GM21717 (cell line): Measurements from ENCODE around the gene ZMYND8.

Experiments used
- ATAC-seq: cut with Tn5 transposase; IDR thresholded peaks from one replicate; pipeline ENCODE4 v1.9.1; 2021; ENCODE audit warnings: mild to moderate bottlenecking, moderate library complexity; ENCODE audit not compliant: unreplicated experiment

The ZMYND8 gene

GRCh38 chr20:47335251-47336128 lies 21.0 kb downstream of the ZMYND8 start:
- no peak for ATAC-seq

- ATAC-seq, result no peak
Measured at GRCh38 chr20:47334022-47334551, 22.4 kb downstream of the ZMYND8 start.

DNA sequence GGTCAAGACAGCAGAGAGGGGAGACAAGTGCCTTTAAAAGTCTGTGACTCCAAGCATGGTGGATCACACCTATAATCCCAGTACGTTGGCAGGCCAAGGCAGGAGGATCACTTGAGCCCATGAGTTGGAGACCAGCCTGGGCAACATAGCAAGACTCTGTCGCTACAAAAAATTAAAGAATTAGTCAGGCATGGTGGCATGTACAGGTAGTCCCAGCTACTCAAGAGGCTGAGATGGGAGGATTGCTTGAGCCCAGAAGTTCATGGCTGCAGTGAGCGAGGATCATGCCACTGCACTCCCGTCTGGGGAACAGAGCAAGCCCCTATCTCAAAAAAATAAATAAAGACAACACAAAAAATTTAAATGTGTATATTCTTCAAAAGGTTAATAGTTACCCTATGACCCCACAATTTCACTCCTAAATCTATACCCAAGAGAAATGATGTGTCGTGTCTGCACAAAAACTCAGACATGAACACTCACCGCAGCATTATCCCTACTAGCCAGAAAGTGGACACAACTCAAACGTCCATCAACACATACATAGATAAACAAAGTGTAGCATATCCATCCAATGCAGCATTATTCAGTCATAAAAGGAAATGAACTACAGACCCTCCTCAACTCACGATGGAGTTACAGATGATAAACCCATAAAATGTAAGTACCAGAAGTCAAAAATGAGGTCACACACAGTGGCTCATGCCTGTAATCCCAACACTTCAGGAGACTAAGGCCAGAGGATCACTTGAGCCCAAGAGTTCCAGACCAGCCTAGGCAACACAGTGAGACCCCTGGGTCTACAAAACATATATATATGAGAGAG lies 23.9 kb downstream of the ZMYND8 start:
- no peak for ATAC-seq

DNA sequence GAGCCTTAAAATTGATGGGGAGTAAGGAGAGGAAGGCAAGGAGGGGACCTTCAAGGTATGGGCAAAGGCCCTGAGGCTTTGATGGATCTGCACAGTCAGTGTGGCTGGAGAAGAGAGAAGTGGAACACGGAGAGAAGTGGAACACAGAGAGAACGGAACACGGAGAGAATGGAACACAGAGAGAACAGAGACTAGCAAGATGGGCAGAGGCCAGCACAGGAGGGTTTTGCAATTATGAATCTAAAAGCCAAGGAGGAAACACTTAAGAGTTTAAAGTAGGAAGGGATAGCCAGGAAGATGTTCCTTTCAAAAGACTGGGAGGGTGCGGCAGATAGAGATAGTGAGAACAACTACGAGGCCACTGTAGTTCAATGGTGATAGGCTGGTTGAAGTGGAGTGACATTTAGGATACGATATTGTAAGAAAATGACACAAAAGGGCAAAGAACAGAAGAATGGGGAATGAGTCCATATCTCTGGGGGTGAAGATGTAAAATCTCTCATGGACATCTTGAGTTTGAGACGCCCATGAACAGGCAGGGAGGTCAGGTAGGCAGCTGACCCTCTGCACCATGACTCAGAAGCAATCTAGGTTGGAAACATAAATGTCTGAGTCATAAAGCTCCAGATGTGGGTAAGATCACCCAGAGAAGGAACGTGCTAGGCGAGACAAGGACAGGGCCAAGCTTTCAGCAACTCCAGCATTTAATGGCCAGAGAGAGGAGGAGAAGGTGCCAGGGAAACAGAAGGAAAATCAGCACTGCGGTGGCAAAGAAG lies 25.4 kb downstream of the ZMYND8 start:
- ATAC-seq, result no peak

DNA sequence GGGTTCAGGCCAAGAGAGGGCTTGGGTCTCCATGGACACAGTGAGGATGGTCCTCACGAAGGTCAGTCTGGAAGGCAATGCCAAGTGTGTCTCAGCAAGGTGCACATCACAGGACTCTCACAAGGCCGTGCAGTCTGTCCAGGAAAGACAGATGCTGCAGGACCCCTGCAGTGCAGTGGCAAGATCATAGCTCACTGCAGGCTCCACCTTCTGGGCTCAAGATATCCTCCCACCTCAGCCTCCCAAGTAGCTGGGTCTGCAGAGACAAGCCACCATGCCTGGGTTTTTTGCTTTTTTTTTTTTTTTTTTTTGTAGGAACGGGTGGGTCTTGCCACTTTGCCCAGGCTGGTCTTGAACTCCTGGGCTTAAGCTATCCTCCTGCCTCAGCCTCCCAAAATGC lies 26.4 kb downstream of the ZMYND8 start:
- ATAC-seq, result no peak

- no peak for ATAC-seq
Measured at GRCh38 chr20:47328129-47328528, 28.4 kb downstream of the ZMYND8 start.

- no peak for ATAC-seq
Measured at GRCh38 chr20:47327711-47328110, 28.8 kb downstream of the ZMYND8 start.

- ATAC-seq, result no peak
Measured at GRCh38 chr20:47326658-47327268, 29.7 kb downstream of the ZMYND8 start.

DNA sequence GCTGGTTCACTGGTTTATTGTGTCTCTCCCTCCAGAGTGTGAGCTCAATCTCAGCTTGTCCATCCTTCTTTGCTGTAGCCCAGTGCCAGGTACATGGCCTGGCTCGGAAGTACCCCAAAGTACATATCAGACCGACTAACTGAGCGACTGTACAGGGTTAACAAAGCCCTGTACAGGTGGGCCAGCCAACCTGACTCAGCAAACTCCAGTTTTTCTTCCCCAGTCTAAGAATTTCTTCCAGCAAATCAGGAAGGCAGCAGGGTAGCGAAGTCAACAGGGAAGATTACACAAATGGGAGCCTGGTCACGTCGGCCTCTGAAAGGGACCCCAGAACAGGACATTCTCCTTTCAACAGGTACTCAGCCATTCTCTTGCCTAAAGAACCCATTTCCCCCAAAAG lies 31.3 kb downstream of the ZMYND8 start:
- no peak for ATAC-seq

DNA sequence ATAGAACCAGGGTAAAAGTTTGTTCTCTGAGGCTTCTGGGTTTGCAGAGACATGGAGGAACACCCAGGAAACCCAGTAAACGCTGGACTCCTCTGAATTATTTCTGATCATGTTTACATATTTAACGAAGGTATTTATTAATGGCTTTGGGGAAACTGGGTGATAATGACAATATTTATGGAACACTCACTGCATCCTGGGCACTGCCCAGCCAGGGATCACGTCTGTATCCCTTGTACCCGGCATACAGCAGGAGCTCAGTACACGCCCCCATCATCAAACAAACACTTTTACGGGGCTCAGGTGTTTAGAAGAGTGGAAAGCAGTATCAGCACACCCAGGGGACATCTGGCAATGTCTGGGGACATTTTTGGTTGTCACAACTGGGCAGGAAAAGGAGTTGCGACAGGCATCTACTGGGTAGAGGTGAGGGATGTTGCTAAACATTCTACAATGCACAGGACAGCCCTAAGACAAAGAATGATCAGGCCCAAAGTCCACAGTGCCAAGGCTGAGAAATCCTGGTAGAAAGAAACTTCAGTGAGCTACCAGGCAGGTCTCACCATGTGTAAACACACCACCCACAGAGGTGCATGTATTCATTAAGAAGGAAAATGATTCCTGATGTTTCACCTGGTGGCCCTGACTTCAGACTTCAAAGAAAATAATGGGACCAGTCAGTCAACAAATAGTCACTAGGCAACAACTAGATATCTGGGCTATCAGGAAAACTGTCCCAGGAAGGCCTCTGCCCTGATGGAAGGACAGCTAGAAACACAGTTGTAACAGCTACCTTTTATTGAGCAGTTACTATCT lies 35.3 kb downstream of the ZMYND8 start:
- ATAC-seq, result no peak

- no peak for ATAC-seq
Measured at GRCh38 chr20:47319517-47320252, 36.8 kb downstream of the ZMYND8 start.

- no peak for ATAC-seq
Measured at GRCh38 chr20:47318586-47319516, 37.6 kb downstream of the ZMYND8 start.

DNA sequence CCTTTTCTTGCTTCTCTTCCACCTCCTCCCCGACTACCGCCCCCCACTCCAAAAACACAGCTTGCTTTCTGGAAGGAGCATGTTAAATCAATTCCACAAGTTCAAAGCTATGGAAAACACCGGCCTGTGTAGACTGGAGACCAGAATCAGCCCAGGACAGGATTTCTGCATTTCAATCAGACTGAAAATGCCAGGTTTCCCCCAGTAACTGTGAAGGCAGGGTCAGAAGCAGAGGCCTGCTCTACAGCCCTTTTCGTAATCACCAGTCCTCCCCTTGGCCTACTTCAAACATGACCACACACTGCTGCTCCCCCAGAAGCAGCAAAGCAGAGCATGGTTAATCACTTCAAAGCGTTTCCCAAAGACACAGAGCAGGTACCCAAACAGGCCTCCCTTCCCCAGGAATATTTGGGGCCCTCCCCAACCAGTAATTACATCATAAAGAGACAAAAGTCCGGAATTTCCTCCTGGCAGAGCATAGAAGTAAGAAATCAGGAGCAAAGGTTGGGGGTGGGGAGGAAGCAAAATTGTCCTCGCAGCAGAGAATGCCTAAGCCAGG lies 38.4 kb downstream of the ZMYND8 start:
- no peak for ATAC-seq

DNA sequence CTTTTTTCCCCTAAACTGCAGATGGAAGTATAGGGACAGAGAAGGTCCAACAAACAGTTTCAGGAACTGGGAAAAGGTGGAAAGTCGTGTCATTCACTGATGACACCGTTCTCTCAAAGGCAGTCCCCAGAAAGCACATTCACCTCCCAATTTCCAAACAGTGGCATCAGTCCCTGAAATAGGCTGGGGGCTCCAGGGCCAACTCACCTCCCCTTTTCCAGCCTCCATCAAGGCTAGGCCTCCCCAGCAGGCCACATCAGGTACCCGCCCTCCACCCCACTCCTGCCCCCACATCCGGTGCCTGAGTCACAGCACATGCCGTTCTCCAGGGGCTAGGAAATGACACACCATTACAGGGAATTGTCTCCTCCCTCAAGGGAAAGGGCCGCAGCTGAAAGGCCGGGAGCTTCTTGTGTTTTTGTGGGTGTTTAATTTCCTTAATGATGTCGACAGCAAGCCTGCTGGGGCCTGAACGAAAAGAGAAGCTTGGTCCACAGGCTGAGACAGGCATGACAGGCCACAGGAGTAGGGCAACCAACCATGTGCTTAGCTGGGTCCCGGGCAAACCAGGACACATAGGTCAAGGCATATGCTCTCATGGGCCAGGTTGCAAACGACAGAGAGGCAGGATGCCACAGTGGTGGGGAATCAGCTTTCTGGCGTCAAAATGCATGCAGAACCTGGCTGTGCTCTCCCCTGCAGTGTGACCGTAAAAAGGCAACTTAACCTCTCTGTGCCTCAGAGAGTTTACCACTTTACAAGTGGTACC lies 39.2 kb downstream of the ZMYND8 start:
- no peak for ATAC-seq

DNA sequence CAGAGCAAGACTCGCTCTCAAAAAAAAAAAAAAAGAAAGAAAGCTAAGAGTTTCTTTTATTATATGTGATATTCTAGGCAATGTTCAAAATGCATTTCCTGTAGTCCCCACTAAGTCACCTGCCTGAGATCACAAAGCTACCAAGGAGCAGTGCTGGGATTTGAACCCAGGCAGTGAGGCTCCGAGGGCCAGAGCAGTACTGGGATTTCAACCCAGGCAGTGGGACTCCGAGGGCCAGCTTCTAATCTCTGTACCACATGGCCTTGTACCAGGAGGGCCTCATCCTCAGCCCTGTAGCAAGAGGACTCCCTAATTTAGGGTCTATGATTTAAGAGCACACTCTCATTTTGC lies 39.7 kb downstream of the ZMYND8 start:
- ATAC-seq, result no peak

- no peak for ATAC-seq
Measured at GRCh38 chr20:47315339-47316056, 41.0 kb downstream of the ZMYND8 start.
